Vagina (tissue), 2 donors: Measurements from ENCODE around the gene KIF23.

ENCODE experiments used
- CTCF ChIP-seq, 3 experiments: fragments of 450-650 bp in 2 of 3; fragments of 200-600 bp in 1 of 3; sonication (generic) in 1 of 3; IDR thresholded peaks; one replicate each; pipeline ENCODE4 v1.5.1; 2017 to 2019; ENCODE audit warnings: antibody characterized with exemption in 3 of 3, mild to moderate bottlenecking in 2 of 3, moderate library complexity in 2 of 3
- POLR2A ChIP-seq, 2 donors: fragments of 450-650 bp; IDR thresholded peaks; one replicate each; pipeline ENCODE4 v1.6.1; 2017; ENCODE audit warnings: antibody characterized with exemption in 2 of 2, mild to moderate bottlenecking in 2 of 2, moderate library complexity in 2 of 2
- POLR2AphosphoS5 ChIP-seq, 2 donors: sonication (generic); formaldehyde crosslinking; IDR thresholded peaks; one replicate each; pipeline ENCODE4 v1.9.0; 2017; ENCODE audit warnings: antibody characterized with exemption in 2 of 2, mild to moderate bottlenecking in 2 of 2, low read depth in 1 of 2; ENCODE audit not compliant: insufficient read depth in 1 of 2

- TF ChIP-seq CTCF (IDR thresholded peaks at IDR 0.05) (no peak), POLR2AphosphoS5 (IDR thresholded peaks at IDR 0.05; ENCODE audit: insufficient read depth in 1 of 2, low read depth in 1 of 2) (no peak), POLR2A (IDR thresholded peaks at IDR 0.05) (no peak)
These were observed 58.4 kb downstream of the KIF23 start for GRCh38 chr15:69472562-69472961.
